H1 (cell line): ENCODE measurements around the gene TSEN54. TPM values are rescaled to one million over a fixed set of nuclear protein-coding genes. Genes with fewer than 3 reads are reported as not detected.

Experiments used
- CHD1 ChIP-seq: IDR thresholded peaks from 2 replicates; pipeline ENCODE4 v1.6.1; 2012; ENCODE audit warnings: low read depth, low read length, improper control_type of control experiment
- CHD7 ChIP-seq: fragments of 300-600 bp; sonication (generic); IDR thresholded peaks from 2 replicates; pipeline ENCODE4 v1.7.1; 2012; ENCODE audit warnings: low read length, moderate library complexity, mild to moderate bottlenecking, inconsistent platforms; ENCODE audit not compliant: insufficient replicate concordance
- JUND ChIP-seq: IDR thresholded peaks from 2 replicates; pipeline ENCODE4 v1.6.1; 2011; ENCODE audit warnings: mild to moderate bottlenecking, improper control_type of control experiment, low read length
- SIN3A ChIP-seq, 2 experiments: IDR thresholded peaks in 1 of 2; conservative IDR thresholded peaks in 1 of 2; 2 replicates each; pipeline ENCODE4 v1.6.1; 2011 to 2012; ENCODE audit warnings: low read length in 2 of 2, improper control_type of control experiment in 1 of 2, low read depth in 1 of 2, mild to moderate bottlenecking in 1 of 2
- polyA plus RNA-seq, 7 experiments: library from polyadenylated mRNA; depleted of rRNA in 3 of 7; stranded (reverse) in 5 of 7; unstranded in 2 of 7; fragments of >200 nt in 5 of 7; fragments of 200-250 nt in 2 of 7; gene quantifications; 1 replicate in 5 of 7; 2 replicates in 1 of 7; 4 replicates in 1 of 7; pipeline versions ENCODE4 v1.2.1 to v1.2.3, GENCODE V29; 2011 to 2013; ENCODE audit warnings: missing spikeins in 2 of 7, mixed read lengths in 2 of 7
- total RNA-seq: library from RNA; stranded (reverse); fragmentation: NEBNext Ultra II Directional; extraction: Animal tissue kit (Norgen Biotek cat#: 25700); gene quantifications from 2 replicates; pipeline ENCODE4 v1.2.1, GENCODE V29; 2021

Gene TSEN54
- total and polyA plus RNA-seq, 2 of the 8 experiments (the other 6 are each of a cell fraction or from before 2014, with no cell fraction given): 43.6 to 60.3 TPM

GRCh38 chr17:75506134-75506533, 10.2 kb upstream of the TSEN54 start (continued):
- TF ChIP-seq CHD7 (no peak), SIN3A (conservative IDR thresholded peaks at IDR 0.05 in 1 of 2, IDR thresholded peaks at IDR 0.05 in 1 of 2; ENCODE audit: low read depth in 1 of 2, low read length in 2 of 2) (no peak), CHD1 (no peak), JUND (no peak)
- TF ChIP-seq, all 59 proteins: peak for 0
